Medulla oblongata (tissue), 1 donor: ENCODE measurements around the gene CD226.
"Not testable (repeated sequence)": the region's sequence is repeated elsewhere in the genome, so short reads cannot be mapped to it uniquely, and the experiment has no call there.

ENCODE experiments used
- DNase-seq: peaks from one replicate; pipeline ENCODE4 v3.0.0-alpha.2; 2015; ENCODE audit errors: extremely low spot score

Gene CD226

DNA sequence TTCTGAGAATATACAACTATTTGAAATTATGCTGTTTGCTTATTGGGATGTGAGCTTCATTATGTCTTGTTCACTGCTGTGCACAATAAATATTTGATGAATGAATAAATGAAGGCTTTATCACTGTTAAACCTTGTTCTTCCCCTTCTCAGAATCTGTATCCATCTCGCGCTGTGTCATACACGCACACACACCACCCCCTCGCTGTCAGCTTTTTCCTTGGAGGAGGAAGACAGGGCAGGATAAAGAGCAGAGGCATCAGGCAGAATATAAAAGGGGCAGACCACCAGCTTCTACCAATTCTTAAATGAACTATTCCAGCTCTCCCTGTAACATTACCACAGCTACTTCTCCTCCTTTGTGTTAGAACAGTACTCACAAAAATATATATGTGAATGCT is 75.0 kb downstream of the CD226 start:
- no peak for DNase-seq

DNA sequence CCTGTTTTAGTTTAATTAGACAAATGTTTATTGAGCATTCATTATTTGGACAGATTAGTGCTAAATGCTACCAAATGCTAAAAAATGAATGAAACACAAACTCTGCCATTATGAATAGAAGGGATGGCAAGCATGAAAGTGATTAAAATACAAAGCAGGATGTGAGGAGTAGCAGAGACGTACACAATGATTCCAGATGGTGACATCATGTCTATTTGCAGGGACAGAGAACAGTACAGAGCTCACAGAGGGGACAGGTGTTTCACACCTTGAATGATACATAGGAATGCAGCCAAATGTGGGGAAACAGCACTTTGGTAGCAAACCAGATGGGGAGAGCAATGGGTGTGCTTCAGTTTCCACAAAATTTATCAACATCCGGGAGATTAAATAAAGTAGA is 76.3 kb downstream of the CD226 start:
- DNase-seq: no peak

DNA sequence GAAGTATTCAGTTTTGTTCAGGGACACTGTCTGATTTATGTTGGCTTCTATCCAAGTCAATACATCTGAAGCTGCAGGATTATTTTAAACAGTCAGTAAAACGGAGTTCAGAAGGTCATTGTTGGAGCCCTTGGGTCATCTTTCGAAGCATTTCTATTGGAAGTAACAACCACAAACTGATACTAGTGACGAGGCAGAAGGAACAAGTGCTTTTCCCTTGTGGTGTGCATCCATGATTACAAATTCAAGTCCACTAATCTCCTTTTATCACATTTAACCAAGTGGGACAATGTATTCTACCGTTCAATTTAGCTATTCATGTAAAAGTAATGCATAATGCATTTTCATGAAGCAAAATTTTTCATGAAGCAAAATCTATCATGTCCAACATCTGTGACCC is 76.9 kb downstream of the CD226 start:
- DNase-seq: no peak

DNA sequence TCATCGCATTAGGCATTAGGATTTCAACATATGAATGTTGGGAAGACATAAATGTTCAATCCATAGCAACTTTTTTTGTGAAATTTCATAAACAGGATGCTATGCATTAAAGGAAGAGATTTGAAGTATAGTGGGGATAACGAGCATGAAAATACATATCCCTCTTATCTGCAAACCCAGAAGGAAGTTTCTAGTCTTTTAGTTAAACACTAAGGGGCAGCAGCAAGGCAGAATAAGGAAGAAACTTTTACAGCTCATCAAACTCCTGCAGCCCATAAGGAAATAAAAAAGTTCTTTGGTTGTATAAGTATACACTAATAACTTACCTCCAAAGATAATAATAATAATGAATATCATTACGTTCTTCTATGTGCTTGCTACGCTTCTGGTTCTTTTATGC is 81.5 kb downstream of the CD226 start:
- DNase-seq: no peak

DNA sequence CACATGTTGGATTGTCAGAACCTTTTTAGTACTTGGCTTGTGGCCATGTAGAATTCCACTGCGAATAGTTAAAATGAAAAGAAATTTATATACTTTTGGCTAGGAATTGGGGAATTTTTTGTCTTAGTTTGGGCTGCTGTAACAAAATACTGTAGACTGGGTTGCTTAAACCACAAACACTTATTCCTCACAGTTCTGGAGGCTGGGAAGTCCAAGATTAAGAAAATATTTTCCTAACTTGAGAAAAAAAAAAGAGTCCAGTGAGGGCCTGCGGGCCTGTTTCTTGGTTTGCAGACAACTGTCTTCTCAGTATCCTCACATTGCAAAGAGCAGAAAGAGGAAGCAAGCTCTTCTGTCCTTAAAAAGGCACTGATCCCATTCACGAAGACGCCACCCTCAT is 81.9 kb downstream of the CD226 start:
- DNase-seq: no peak

DNA sequence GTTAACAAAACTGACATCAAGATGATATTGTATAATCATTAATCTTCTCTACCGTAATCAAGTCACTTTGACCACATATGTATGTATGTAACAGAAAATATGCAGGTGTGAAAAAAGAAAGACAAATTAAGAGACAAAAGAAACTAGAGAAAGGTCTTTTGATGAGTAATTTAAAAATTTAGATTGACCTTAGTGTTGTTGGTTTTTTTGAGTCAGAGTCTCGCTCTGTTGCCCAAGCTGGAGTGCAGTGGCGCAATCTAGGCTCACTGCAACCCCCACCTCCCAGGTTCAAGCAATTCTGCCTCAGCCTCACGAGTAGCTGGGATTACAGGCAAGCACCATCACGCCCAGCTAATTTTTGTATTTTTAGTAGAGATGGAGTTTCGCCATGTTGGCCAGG is 82.9 kb downstream of the CD226 start:
- not testable (repeated sequence) for DNase-seq

DNA sequence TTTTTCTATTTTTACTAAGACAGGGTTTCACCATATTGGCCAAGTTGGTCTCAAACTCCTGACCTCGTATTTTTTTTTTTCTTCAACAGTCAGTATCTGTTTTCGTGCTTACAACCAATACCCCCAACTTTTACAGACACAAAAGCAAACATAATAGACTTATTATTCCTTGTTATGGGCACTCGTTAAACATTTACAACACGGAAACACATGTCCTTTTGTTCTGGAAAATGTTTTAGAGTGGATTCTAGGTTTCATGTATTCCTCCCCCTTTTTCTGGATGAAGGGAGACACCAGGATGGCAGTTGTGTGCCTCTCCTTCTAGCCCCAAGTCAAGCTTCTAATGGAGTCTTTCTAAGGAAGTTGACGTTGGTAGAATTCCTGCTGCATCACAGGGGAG is 88.8 kb downstream of the CD226 start:
- DNase-seq: no peak

DNA sequence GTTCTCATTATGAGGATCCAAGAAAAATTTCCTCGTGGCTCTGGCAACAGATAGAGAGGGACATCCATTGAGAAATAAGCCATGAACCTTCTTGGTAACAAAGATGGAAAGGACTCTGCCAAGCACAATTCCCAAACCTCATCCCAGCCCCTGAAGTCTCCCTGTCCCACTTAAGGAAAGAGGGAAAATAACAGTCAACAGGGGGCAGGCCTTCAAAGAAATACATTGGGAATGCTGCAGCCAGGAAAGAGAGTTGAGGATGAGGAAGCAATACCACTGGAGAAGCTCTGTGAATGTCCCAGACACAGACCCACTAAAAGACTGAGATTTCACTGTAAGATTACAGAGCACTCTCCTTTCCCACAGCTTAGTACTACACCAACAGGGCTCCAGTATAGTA is 93.2 kb downstream of the CD226 start:
- no peak for DNase-seq

DNA sequence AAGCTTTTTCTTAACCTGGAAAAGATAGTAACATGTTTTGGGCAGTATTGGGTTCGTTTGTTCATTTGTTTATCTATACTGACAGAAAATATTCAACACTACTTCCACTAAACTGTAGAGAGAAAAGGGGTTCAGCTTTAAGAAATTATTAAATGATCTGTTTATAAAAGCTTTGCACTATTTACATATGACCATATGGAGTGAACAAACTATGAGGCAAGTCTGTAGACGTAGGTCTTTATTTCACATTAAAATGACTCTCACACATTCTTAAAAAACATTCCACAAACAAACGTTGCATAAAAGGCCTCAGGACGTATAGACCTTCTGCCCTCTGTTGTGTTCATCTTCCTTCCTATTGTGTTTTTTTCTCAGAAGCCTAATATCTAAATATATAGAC is 94.6 kb downstream of the CD226 start:
- DNase-seq: no peak

DNA sequence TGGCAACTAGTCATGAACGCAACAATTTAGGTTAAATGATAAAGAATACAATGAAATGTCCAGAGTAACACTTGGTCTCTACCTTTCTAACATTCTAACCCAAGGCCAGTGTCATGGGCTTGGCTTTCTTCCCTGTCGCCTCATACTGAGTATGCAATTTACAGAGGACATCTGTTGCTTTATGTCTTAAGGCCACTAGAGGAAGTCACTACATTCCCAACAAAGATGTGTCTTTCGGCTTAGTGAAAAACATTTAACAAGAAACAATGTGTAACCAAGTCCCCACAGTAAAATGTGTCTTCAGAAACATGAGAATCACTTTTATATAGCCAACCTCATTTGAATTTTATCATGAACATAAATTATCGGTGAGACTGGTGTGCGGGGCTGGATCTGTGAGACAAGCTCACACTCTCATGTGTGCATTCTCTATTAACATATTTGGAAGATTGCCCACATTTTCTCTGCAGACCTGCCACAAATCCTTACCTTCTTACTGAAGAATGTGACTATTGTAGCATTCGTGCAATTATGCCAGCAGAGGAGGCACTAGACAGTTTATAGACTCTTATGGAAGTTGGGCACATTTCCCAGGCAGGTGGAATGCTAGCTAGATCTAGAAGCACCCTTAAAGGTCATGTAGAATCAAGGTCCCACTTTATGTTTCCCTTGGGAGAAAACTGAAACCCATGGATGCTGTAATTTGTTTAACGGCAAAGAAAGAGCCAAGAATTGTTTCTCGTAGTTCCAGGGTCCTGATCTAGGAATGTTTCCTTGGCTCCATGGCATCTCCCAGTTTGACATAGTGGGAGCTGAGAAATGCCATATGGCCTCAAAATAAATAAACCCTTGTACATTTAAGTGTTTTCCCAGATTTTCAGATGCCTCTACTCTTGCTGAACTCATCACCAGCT is 101.8 kb downstream of the CD226 start:
- DNase-seq: peak; percentile 6

DNA sequence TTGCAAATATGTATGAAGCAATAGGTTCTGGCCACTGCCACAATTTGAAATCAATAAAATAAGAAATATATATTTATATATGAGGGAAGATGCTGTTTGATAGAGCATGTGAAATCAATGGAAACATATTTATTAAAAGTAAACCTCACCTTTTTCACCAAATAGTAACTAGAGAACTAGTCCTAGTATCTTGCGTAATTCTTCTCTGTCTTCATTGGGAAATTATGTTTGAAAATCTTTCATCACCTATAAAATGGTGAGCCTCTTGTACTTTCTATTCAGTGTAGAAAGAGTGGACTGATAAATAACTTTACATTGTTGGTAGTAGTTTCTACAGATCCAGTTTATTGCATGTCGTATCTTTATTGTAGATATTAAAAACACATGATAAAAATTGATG is 103.0 kb downstream of the CD226 start:
- DNase-seq: no peak

DNA sequence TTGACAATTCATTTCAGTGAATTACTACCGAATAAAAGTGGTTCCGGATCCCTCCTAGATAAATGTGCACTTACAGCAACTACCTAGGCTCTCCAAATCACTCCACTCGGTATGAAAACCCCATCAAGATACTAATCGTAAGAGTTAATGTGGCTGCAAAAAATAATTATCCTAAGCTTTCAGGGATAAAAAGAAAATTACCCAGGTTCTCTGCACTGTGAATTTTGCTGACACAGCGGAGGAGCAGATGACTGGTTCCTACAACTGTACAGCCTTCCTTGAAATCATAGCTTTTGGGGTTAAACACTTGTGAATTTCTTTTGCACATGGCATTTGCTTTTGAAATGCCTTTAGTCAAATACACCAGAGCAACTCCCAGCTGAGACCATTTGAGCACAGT is 104.7 kb downstream of the CD226 start:
- no peak for DNase-seq

DNA sequence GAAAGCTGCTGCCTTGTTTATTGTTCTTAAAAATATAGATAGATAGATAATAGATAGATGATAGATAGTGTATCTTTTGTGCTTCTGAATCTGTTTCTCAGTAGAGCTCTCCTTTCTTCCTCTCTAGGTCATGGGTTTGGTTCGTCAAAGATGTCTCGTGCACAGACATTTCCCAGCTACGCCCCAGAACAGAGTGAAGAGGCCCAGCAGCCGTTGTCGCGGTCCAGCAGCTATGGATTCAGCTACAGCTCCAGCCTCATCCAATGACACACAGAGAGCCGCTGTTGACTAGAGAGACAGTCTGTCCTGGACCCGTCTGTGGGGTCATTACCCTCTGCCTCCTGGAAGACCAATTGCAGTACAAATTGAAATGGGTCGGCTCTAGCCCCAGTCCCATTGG is 106.6 kb downstream of the CD226 start:
- no peak for DNase-seq

DNA sequence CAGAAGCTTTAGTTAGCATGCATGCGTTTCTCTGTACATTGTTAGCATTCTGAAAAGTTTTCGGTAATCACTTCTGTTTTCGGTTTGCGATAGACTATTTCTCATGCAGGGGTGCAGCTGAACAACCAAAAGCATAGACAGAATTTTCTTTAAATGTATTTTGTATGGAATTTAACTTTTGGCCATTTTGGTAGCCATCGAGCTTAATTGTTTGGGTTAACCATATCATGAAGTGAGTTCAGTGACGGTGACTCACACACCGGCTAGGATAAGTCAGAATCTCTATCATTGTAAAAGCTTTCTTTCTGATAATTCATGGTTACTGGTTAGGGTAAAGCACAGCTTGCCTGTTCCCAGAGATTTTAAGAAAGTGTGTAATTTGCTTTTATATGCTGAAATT is 107.2 kb downstream of the CD226 start:
- no peak for DNase-seq

DNA sequence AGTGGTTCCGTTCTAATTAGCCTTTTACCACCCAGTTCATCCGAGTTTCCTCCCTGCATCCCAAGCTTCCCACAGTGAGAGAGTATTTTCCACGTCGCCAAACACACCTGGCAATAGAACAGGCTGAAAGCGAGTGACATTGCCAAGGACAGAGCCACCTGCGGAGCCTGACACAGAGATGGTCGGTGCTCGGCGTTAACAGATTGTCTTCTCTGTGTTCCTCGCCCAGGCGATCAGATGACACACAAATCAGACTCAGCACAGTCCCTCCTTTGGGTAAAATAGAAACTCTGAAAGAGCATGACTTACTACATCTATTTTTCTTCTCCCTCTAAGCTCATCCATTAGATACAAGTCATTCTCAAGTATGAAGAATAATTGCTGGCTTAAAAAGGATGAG is 107.7 kb downstream of the CD226 start:
- DNase-seq: no peak

DNA sequence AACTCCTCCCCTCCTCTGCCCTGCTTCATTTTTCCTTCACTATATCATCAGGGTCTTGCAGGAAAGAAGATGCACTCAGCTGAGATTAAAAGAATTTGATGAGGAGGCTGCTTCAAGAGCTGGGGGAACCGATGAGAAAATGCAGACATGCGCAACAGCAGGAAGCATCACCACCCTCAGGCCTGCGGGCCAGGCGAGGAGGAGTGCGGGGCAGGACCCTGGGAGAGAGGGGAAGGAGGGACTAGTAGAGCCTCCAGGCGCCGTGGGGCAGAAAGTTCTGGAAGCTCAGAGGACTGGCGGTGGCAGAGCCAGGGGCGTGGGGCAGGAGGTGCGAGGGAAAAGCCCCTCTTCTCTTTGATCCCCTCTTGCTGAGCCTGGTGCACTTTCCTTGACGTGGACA is 108.2 kb downstream of the CD226 start:
- no peak for DNase-seq

DNA sequence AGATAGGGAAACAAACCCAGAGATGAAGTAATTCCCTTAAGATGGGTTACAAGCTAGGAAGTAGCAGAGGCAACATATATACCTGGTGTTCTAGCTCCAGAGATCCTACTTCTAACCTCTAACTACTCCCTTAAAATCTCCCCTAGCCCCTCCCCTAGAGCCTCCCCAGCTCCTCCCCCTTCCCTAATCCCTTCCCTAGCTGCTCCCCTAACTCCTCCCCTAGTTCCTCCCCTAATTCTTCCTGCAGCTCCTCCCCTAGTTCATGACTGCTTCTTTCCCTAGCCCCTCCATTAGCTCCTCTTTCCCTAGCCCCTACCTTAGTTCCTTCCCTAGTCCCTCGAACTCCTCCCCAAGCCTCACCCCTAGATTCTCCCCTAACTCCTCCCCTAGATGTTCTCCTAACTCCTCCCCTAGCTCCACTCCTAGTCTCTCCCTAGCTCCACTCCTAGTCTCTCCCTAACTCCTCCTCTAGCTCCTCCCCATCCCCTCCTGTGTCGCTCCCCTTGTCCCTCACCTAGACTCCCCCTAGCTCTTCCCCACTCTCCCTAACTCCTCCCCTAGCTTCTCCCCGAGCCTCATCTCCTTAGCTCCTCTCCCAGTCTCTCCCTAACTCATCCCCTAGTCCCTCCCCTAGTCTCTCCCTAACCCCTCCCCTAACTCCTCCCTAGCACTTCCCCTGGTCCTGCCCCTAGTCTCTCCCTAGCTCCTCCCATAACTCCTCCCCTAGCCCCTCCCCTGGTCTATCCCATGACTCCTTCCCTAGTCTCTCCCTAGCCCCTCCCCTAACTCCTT is 108.9 kb downstream of the CD226 start:
- DNase-seq: no peak

DNA sequence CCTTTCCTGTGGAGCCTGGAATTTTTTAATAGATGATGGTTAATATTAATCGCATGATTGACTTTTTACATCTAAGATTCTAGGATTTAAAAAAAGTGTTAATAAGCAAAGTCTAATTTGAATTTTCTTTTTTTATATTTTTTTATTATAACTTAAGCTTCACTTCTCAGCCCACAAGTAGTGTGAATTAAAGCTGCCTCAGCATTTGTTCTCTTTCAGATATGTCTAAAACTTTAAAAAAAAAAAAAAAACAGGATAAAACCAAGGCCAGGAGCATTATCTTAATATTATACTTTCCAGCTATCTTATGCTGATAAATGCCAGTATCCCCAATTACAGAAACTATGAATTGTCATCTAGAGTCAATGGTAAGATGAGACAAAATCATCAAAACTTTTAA is 109.7 kb downstream of the CD226 start:
- DNase-seq: no peak

DNA sequence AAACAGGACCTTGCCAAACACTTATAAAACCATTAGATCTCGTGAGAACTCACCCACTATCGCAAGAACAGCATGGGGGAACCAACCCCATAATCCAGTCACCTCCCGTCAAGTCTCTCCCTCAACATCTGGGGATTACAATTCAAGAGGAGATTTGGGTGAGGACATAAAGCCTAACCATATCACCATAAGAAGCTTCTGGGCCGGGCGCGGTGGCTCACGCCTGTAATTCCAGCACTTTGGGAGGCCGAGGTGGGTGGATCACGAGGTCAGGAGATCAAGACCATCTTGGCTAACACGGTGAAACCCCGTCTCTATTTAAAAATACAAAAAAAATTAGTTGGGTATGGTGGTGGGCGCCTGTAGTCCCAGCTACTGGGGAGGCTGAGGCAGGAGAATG is 112.7 kb downstream of the CD226 start:
- not testable (repeated sequence) for DNase-seq

DNA sequence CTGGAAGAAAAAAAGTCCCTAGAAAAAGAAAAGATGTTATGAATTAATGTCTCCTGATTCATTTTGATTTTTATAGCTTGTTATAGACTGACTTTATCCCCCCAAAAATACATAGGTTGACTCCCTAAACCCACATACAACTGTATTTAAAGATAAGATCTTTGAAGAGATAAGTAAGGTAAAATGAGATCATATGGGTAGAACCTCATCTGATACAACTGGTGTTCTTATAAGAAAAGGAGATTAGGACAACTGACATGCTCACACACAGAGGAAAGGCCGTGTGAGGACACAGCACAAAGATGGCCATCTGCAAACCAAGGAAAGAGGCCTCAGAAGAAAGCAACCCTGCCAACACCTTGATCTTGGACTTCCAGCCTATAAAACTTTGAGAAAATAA is 117.5 kb downstream of the CD226 start:
- no peak for DNase-seq

DNA sequence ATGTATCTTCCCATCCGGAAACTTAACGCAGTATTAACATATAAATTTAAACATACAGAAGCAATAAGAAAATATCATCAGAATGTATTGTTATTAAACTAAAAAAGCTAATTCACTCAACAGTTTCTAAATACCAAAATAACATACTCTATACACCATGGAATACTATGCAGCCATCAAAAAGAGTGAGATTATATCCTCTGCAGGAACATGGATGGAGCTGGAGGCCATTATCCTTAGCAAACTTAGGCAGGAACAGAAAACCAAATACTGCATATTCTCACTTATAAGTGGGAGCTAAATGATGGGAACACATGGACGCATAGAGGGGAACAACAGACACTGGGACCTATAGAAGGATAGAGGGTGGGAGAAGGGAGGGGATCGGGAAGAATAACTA is 127.1 kb downstream of the CD226 start:
- no peak for DNase-seq

DNA sequence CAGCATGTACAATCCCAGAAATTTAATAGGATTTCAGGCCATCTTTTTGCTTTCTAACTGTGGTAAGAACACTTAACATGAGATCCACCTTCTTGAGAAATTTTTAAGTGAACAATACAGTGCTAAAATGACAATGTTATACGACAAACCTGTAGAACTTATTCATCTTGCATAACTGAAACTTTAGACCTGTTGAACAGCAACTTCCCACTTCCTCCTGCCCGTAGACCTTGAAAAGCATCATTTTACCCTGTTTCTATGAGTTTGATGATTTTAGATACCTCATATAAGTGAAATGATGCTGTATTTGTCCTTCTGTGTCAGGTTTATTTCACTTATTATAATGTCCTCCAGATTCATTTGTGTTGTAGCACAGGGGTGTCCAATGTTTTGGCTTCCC is 128.2 kb downstream of the CD226 start:
- DNase-seq: no peak

DNA sequence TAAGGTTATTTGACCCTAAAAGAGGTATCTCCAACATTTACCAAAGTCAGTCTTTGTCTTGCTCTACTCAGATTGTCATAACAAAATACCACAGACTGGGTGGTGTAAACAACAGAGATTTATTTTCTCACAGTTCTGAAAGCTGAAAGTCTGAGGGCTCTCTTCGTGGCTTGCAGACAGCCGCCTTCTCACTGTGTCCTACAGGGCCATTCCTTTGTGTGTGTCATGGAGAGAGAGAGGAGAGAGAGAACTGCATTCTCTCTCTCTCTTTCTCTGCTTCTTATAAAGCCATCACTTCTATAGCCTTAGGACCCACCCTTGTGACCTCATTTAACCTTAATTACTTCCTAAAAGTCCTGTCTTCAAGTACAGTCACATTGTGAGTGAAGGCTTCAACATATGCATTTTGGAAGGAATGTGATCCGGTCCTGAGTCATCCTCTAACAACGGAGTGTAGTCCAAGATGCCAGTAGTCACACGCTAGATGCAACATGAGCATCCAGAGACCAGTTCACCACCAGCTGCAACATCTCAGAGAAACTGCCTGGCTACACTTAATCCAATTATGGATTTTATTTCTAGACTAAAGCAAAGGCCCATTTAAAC is 130.2 kb downstream of the CD226 start:
- DNase-seq: no peak
